Right ventricle myocardium inferior (tissue), 1 donor: Measurements from ENCODE around the gene NUP37. TPM values are rescaled to one million over a fixed set of nuclear protein-coding genes. Genes with fewer than 3 reads are reported as not detected.
"Not testable (repeated sequence)": the region's sequence is repeated elsewhere in the genome, so short reads cannot be mapped to it uniquely, and the experiment has no call there.

Source experiments
- ATAC-seq: fragments of 200-7000 bp; cut with Tn5 transposase; one replicate; pipeline ENCODE4 v1.9.1; 2020; ENCODE audit warnings: mild to moderate bottlenecking, moderate library complexity
- DNase-seq: peaks from one replicate; pipeline ENCODE4 v3.0.0; 2021; ENCODE audit errors: missing footprints
- intact Hi-C: fragments of 100-400 bp; cut with DNase I; formaldehyde crosslinking; loops from one replicate; pipeline ENCODE4 v1.11.0; 2022
- total RNA-seq: library from RNA; stranded (reverse); fragmentation: NEBNext Ultra II Directional; extraction: Animal tissue kit (Norgen Biotek cat#: 25700); gene quantifications from one replicate; pipeline ENCODE4 v1.2.1, GENCODE V29; 2021
- donor health status: DM: no; HTN: yes; CAD: no; lungs with severe emphysema.

Gene NUP37
- total RNA-seq, 1 donor from 2014 or later = 17.2 TPM

DNA sequence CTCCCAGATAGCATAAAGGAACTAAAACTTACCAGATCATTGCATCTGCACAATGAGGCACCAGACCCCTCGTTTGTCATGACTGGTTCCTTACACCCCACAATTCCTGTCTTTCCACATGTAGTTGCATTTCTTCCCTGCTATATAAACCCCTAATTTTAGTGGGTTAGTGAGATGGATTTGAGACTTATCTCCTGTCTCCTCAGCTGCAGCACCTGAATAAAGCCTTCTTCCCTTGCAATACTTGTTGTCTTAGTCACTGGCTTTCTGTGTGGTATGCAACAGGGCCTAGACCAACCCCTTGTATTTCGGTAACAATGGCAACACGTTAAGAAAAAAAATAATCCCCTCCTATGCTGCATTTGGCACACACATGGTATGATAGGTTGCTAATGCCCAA lies 13.0 kb downstream of the NUP37 start:
- no peak for ATAC-seq
- intact Hi-C loops = no loop called here
- no peak for DNase-seq

DNA sequence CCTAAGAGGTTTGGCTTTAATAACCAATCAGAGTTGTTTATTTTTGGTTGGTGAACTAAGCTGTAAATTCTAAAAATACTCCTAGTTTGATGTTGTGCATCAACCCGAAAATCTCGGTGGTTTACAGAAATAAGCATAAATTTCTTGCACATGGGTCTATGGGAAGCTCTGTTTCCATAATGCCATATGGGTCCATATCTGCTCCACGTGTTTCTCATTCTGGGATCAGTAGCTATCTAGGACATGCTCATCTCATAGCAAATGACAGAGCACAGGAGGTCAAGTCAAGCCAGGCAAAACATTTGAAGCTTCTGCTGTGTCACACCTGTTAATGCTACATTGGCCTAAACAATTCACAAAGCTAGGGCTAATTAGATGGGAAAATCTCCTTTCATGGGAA lies 23.1 kb downstream of the NUP37 start:
- ATAC-seq = no peak
- no peak for DNase-seq
- intact Hi-C loops = no loop called here

DNA sequence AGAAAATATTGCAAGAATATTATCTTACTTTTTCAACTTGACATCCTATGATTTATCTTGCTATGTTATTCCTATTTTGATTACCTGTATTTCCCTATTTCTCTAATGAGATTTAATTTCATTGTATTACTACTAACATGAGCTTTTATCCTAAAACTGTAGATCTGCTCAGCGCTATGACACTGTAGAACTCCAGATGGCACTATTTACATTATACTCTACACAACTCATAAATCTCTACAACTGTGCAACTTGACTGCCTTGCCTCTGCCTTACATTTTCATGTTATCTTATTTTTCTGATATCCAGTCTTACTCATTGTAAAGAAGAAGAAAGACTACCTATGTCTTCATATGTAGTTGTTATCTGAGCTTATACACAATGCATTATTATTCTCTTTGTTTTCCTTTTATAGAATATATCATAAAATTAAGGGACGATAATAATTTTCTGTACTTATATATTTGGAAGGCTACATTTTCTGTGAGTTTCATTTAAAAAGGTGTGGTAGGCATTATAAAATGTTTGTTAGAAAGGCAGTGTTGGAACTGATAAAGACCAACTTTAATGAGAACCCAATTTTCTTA lies 24.1 kb downstream of the NUP37 start:
- DNase-seq = no peak
- no peak for ATAC-seq
- intact Hi-C loops = no loop called here

DNA sequence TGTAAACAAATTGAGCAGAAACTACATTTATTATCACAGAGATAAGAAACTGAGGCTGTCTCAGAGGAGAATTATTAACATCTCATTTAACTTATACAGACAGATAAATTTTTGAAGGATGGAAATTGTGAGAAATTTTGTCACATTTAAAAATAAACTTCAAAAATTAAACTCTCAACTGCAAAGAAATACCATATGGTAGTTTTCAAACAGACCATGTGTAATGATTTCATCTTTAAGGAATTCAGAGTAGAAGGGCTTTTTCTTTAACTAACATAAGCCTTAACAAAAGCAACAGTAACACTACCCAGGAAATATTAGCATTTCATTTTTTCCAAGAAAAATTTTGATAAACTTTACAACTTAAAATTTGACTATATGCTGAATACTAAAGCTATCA lies 26.6 kb downstream of the NUP37 start:
- intact Hi-C loops = no loop called here
- DNase-seq (no peak), ATAC-seq (no peak)

DNA sequence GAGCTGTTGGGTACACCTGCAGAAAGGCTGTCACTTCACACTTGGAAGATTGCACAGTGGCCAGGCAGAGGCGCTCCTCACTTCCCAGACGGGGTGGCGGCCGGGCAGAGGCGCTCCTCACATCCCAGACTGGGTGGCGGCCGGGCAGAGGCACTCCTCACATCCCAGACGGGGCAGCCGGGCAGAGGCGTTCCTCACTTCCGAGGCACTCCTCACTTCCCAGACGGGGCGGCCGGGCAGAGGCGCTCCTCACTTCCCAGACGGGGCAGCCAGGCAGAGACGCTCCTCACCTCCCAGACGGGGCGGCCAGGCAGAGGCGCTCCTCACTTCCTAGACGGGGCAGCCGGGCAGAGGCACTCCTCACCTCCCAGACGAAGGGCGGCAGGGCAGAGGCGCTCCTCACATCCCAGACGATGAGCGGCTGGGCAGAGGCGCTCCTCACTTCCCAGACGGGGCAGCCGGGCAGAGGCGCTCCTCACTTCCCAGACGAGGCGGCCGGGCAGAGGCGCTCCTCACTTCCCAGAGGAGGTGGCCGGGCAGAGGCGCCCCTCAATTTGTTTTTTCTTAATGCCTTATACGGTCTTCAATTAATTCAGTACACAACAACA lies 30.6 kb downstream of the NUP37 start:
- ATAC-seq, DNase-seq, intact Hi-C loops: not testable (repeated sequence)

DNA sequence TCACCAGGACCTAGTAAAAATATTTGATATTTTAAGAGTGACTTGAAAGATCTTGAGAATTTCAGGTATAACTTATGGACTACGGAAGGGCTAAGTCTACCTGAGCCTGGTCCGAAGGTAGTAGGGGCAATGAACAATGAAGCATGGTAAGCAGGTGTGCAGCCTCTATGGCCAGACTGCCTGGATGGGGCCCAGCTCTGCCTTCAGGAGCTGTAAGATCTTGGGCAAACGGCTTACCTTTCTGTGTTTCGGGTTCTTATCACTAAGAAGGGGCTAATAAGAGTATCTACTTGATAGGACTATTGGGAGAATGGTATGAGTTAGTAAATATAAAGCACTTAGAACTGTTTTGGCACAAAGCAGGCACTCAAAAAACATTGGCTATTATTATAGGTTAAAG lies 39.1 kb downstream of the NUP37 start:
- intact Hi-C loops = no loop called here
- no peak for ATAC-seq
- no peak for DNase-seq

DNA sequence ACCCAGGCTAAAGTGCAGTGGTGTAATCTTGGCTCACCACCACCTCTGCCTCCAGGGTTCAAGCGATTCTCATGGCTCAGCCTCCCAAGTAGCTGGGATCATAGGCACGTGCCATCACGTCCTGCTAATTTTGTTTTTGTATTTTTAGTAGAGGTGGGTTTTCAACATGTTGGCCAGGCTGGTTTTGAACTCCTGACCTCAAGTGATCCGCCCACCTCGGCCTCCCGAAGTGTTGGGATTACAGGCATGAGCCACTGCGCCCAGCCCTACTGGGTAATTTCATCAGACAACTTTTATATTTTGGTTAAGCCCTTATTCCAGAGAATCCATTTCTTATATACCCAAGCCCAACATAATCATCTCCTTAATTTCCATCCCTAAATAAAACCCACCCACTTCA lies 47.8 kb downstream of the NUP37 start:
- intact Hi-C loops, ATAC-seq, DNase-seq: not testable (repeated sequence)

DNA sequence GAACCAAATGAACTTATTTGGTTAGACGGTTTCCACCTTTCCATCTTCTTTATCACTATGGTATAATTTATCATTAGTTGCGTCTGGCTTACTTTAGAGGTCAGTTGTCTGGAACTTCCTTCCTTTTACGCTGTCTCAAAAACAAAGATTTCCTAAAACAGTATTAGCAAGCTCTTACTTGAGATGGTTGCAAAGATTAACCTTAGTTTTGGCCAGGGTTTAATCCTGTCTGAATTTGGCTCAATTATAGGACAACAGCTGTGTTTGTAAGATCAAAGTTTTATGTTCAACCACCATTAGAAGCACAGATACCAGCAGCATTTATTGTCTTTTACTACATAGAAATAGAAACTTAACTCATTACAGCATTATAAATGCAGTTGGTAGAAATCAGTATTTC lies 50.2 kb downstream of the NUP37 start:
- no peak for ATAC-seq
- no peak for DNase-seq
- intact Hi-C loops = no loop called here

DNA sequence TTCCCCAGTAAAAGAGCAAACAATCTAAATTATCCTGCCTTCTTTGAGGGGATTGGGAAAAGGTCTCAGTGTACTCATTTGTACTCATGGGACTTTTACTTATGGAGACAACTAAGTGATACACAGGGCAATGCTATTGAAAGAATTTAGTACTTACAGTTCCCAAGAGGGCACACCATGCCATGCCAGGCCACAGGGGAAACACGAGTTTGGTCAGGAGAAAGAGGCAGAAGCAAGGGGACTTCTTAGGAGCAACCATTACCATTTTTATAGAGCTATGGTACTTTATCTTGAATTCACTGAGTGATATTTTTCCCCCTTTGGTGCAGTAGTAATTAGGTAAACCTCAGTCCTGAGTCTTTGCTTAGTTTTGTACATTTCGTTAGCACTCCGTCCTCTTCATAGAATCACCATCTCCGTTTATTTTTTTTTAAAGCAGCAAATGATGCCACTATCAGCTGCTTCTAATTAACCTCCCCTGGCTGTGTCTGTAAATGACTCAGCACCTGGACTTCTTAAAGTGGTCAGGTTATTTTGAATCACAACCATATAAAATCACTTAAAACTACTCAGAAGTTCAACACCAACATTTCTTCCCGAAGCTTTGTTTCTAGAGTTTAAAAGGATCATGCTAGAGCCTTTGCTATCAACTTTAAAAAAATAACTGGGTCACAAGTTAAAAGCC lies 52.2 kb downstream of the NUP37 start:
- intact Hi-C loops = no loop called here

DNA sequence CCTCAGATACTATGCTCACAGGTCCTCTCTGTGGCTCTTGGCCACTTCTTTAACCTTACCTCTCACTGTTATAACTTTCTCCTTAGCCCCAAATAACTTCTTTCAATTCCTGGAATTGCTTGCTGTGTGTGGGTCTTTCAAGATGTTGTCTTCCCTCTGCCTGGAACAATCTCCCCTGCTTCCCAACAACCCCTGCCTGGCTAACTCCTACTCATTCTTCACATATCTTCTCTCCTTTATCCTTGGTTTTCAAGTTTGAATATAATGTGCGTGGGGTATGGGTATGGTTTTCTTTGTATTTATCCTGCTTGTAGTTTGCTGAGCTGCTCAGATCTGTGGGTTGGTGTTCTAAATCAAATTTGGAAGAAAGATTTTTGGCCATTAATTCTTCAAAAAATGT lies 55.4 kb downstream of the NUP37 start:
- DNase-seq (no peak), ATAC-seq (no peak)
- intact Hi-C loops = loop anchor here (5.0 kb wide), 1 partner anchor 187 kb away; the partner anchor contains the start of gene DRAM1

More for the DNA sequence above, 52.2 kb downstream of the NUP37 start:
- ATAC-seq = no peak
- DNase-seq = no peak

DNA sequence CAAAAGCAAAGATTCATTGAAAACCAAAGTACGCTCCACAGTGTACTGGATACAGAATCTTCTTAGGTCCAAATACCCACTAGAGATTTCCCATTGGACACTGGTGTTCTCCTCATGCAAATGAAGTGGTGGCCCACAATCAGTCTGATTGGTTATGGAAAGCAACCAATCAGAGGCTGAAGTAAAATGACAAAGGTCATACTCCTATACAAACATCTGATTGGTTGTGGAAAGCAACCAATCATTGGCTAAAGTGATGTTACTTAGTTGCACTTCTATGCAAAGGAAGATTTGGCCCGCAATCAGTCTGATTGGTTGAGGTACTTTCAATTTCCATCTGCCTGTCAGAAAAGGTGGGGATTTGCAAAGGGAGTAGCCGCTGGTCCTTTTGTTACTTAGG lies 56.8 kb downstream of the NUP37 start:
- intact Hi-C loops = loop anchor here (5.0 kb wide), 1 partner anchor 186 kb away; the partner anchor contains the start of gene DRAM1
- ATAC-seq (no peak), DNase-seq (no peak)

DNA sequence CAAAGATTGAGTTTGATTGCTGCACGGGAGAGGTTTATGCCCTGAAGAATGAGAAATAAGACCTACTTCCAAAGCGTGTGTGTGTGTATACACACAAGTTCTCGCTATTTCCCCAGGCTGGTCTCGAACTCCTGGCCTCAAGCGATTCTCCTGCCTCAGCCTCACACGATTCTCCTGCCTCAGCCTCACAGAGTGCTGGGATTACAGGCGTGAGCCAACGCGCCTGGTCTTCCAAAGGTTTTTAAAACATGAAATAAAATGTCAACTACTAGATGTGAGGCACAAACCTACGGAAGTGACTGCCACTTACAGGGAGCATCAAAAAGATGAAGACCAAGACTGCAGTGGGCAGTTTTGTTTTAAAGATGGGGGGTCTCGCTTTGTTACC lies 57.5 kb downstream of the NUP37 start:
- DNase-seq (no peak), ATAC-seq (no peak)
- intact Hi-C loops = loop anchor here (5.0 kb wide), 1 partner anchor 185 kb away; the partner anchor contains the start of gene DRAM1

DNA sequence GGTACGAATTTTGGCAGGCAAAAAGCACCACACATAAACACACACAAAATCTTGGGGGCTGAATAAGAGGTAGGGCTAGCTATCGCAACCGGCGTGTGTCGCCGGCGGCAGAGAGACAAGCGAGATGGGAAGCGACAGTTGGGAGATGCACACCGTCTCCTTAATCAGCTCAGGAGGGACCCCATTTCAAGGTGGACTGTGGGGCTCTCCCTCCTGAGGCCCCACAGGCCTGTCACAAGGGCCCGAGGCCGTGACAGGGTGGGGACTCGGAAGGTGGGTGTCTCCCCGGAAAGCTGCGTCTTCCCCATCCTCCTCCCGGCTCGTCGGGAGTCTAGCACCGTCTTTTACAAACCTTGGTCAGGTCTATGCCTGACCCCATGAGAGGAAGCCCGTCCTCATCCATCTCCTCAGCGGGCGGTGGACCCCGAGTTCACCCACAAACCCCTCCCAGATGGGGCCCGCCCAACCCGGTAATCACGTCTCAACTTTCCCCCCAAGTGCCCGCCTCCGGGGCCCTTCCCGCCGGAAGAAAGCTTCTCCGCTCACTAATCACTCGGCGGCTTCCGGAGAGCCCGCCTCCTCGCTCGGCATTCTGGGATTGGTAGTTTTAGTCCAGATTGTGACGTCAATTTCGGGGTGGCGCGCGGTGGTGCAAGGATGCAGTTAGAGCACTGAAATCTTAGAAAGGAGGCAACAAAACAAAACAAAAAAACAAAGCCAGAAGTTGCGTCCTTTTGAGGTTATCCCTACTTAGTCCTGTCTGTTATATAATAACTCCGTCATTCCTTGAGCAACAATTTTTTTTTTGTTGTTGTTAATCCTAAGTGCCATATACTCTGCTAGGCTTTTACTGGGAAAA lies 58.1 kb downstream of the NUP37 start, which contains the start of gene WASHC3:
Gene WASHC3 (minus strand): TSS at position 432 of the 859 bp plus-strand sequence. CDS start 29 bp downstream, at position 403.
- peak; percentile 100 for ATAC-seq
- intact Hi-C loops = loop anchor here (5.0 kb wide), 1 partner anchor 184 kb away; the partner anchor contains the start of gene DRAM1
- peak; percentile 98 for DNase-seq

DNA sequence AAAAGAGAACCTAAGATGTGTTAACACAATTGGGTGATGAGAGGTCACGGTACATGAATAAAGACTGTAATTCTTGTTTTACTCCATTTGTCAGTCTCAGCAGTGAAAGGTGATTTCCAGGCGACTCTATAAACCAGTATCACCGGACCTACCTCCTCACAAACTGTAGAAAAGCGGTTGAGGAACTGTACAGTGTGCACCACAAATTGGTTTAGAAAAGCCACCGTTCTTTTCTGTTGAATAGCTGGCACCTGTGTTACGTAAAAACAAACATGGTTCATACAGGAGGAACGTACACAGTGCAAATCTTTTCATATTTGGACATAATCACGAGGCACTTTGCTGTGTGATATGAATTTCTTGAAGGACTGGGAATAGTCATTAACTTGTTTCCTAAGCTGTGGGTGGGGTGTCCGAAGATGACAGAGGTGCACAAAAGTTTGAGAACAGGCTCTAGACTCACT lies 58.8 kb downstream of the NUP37 start:
- no peak for ATAC-seq
- intact Hi-C loops = loop anchor here (5.0 kb wide), 1 partner anchor 184 kb away; the partner anchor contains the start of gene DRAM1
- DNase-seq = no peak

DNA sequence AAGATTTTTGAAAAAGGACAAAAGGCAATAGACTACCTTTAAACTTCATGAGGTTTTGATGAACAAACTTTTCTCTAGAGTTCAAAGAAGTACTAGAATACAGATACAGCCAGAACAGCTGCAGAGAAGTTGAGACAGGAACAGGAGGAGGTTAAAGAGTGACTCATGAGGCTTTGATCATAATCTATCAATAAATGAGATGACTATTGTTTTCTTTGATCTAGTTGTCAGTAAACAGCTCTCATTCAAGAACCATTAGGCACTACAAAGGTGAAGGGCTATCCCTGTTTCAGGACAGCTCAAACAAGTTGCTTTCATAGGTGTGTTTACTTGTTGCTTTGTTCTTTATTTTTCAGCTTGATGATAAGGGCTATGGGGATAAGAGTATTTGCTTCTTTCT lies 60.6 kb downstream of the NUP37 start:
- intact Hi-C loops = no loop called here
- DNase-seq (no peak), ATAC-seq (no peak)

DNA sequence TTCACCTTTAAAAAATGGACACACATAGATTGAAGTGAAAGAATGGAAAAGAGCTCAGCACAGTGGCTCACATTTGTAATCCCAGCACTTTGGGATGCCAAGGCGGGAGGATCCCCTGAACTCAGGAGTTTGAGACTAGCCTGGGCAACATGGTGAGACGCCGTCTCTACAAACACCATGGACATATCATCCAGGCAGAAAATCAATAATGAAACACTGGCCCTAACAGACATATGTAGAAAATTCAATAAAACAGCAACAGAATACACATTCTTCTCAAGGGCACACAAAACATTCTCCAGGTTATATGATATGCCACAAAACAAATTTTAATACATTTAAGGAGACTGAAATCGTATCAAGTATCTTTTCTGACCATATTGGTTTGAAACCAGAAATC lies 65.6 kb downstream of the NUP37 start:
- DNase-seq (no peak), ATAC-seq (no peak)
- intact Hi-C loops = no loop called here

DNA sequence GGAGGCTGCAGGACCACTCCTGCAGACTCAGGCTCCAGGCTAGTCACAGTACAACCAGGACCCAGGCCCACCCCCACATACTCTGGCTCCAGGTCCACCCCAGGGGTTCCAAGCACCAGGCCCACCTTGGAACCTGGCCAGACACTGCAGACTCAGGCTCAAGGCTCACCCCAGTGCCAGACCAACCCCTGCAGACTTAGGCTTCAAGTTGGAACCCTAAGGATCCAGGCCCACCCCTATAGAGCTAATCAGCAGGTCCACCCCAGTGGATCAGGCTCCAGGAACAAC lies 66.9 kb downstream of the NUP37 start:
- intact Hi-C loops = no loop called here
- no peak for DNase-seq
- no peak for ATAC-seq

DNA sequence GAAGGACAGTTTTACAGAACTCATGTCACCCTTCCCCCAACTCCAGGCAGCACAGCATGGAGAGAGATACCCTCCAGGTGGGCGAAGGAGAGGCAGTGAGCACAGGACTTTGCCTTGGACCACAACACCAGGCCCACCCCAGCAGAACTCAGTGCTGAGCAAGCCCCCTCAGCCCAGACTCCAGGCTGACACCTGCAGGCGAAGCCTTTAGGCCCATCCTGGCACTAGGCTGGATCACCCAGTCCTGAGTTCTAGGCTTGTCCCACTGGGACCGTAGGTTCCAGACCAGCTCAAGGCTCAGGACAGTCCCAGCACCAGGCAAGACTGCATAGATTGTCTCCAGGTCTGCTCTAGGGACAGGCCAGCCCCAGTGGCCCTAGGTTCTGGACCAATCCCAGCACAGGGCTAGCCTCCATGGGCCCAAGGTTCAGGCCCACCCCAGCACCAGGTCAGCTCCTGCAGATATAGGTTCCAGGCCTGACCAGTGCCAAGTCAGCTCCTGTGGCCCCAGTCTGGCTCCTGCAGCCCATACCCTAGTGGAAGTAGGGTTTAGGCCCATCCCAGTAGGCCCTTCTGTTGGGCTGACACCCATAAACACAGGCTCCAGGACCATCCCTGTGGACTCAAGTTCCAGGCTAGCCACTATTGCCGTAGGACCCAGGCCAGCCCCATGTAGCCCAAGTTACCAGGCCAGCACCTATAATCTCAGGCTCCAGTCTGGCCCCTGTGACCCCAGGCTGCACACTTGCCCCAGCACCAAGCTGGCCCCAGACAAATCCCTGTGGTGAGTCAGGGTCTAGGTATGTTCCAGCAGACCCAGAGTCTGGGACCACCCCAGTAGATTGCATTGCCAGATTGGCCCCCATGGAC lies 67.5 kb downstream of the NUP37 start:
- intact Hi-C loops = no loop called here

More for the DNA sequence above, 67.5 kb downstream of the NUP37 start:
- DNase-seq (no peak), ATAC-seq (no peak)
